ENCODE measurements around the gene B3GALT6.
"Not testable (repeated sequence)": the region's sequence is repeated elsewhere in the genome, so short reads cannot be mapped to it uniquely, and the experiment has no call there.

Gene B3GALT6

DNA sequence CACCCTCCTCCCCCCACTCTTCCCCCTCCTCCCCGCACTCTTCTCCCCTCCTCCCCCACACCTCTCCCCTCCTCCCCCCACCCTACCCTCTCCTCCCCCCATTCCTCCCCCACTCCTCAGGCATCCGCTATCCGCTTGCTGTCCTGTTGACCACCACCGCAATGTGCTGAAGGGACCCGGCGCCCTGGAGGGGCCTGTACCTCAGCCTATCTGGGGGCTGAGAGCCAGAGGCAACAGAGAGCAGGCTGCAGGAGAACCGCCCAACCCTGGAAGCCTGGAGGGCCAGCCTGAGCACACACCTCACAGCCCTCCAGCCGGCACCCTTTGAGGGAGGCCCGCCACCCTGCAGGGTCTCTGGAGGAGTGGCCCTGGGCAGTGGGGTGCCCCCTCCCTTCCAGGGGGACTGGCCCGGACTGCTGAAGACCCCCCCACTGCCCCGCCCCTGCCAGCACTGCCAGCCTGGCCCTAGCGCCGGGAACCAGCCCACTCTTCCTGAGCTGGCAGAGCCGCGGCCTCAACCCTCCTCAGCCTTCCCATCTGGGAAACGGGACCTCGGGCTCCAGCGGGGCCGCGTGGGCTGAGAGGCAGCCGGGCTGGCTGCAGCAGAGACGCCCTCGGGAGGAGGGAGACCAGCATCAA is 13.3 kb downstream of the B3GALT6 start:
- no peak for DNase-seq (ENCODE audit: low read depth)

DNA sequence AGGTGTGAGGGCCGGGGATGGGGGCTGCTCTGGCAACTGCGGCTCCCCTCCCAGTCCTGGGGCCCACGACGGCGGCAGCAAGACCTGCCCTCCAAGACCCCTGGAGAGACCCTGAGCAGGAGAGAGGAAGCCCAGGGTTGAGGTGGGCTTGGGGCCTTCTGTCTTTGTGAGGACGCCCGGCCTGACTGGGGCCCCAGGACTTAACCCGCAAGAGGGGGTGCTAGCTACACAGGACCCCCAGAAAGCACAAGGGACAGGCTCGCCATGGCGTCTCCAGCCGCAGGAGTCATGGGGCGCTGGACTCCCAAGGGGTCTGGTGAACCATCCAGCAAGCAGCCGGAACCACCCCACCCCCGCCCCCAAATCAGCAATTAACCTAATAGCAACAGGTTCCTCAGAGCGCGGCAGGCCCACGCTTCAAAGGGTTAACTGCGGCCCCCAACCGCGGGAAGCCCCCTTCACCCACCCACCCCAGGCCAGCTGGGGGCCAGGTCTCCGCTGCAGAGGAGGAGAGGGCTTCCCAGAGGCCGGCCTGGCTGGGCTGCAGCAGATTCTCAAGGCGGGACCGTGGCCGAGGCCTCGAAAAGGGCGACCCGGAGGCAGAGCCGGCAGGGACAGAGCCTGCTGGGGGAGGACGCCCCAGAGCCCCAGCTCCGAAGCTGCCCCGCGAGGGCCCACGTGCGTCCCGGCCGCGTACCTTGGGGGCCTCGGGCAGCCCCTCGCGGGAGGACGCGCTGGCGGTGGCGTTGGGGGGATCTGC is 14.0 kb downstream of the B3GALT6 start:
- no peak for DNase-seq (ENCODE audit: low read depth)

DNA sequence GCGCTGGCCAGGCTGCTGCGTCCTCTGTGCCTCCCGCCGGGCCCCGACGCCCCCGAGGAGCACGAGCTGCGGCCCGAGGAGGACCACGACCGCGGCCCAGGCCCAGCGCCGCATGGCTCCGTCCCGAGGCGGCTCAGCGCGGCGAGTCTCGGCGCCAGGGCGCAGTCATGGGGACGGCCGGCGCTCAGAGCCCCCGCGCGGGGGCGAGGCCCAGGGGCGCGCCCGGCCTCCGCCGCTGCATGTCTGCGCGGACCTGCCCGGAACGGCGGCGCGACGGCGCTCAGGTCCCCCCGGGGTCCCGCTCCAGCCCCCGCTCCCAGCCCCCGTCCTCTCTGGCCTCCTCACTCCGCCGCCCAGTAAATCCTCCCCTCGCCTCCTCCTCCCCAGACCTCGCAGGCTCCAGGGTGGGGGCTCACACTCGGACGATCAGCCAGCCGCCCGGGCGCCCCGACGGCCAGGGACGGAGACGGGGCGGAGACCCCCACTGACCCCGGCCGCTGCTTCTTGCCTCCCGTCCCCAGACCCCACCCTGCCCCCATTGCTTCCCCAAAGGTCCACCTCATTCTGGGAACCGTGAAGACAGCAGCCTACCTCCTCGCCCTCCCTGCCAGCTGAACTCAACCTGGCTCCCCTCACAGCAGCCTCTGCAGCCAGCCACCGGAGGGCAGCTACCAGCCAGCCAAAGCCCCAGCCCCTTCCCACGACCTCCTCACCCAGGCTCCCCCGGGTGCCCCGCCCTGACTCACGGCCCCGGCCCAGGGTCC is 14.7 kb downstream of the B3GALT6 start, which contains the start of gene C1QTNF12:
C1QTNF12 (minus strand) TSS at position 146 of the 764 bp plus-strand sequence; CDS start at position 114, 32 bp downstream.
- no peak for DNase-seq (ENCODE audit: low read depth)

DNA sequence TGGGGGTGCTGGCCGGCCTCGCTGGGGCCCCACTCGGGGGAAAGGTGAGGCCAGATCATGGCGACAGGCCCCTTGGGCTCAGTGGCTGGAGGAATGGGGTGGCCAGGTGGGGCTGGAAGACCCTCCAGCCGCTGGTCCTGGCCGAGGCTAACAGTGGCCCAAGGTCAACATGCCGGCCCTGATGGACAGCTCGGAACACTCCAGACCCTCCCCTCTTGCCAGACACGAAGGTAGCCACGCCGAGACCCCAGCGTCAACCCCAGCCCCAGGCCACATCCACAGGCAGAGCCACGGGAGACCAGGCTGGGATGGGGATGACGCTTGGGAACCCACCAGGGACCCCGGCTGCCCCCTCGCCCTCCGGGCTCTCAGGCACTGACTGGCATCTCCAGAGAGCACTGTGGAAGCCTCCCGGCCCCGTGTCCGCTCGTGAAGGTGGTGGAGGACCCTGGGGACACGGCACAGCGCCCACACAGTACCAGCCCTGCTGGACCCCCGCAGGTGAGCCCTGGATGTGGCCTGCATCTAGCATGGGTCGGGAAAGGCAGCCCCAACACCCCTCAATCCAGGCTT is 15.4 kb downstream of the B3GALT6 start:
- no peak for DNase-seq (ENCODE audit: low read depth)

DNA sequence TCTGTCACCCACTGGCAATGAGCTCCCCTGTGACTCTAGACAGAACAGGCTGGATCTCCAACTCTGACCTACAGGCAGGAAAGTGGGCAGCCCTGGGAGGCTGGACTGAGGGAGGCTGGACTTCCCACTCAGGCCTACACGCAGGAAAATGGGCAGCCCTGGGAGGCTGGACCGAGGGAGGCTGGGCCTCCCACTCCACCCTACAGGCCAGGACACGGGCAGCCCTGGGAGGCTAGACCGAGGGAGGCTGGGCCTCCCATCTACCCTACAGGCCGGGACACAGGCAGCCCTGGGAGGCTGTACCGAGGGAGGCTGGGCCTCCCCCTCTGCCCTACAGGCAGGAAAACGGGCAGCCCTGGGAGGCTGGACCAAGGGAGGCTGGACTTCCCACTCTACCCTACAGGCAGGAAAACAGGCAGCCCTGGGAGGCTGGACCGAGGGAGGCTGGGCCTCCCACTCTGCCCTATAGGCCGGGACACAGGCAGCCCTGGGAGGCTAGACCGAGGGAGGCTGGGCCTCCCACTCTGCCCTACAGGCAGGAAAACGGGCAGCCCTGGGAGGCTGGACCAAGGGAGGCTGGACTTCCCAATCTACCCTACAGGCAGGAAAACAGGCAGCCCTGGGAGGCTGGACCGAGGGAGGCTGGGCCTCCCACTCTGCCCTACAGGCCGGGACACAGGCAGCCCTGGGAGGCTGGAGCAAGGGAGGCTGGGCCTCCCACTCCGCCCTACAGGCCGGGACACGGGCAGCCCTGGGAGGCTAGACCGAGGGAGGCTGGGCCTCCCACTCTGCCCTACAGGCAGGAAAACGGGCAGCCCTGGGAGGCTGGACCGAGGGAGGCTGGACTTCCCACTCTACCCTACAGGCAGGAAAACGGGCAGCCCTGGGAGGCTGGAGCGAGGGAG is 16.2 kb downstream of the B3GALT6 start:
- DNase-seq (ENCODE audit: low read depth): not testable (repeated sequence)

DNA sequence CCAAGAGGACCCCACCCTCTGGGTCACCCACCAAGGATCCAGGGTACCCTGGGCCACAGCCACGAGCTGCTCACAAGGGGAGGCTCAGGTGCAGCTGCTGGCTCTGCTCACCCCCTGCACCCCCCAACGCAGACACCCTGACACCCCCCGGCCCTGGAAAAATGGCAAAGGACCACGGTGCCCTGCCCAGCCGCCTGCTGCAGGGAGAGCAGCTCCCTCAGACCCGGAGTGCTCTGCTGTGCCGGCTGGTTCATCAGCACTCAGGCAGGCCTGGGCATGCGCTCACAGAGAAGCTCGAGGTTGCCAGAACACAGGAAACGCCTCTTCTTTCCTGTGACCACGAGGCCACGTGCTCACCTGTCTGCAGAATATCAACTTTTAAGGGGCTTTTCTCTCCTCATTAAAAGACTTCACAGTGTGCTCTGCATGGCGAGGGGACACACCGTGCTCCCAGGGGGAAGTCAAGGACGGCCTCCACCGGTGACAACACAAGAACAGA is 18.8 kb downstream of the B3GALT6 start:
- DNase-seq (ENCODE audit: low read depth): peak; percentile 25

DNA sequence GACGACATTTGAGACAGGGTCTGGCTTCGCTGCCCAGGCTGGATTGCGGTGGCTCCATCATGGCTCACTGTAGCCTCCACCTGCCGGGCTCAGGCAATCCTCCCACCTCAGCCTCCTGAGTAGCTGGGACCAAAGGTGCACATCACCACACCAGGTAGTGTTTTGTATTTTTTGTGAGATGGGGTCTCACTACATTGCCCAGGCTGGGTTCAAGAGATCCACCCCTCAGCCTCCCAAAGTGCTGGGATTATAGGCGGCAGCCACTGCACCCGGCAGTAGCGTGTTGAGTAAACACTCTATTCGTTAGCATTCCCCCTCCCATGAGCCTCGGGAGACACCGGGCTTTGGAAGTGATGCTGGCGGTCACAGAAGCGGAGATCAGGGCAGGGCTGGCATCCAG is 21.3 kb downstream of the B3GALT6 start:
- DNase-seq (ENCODE audit: low read depth): no peak

DNA sequence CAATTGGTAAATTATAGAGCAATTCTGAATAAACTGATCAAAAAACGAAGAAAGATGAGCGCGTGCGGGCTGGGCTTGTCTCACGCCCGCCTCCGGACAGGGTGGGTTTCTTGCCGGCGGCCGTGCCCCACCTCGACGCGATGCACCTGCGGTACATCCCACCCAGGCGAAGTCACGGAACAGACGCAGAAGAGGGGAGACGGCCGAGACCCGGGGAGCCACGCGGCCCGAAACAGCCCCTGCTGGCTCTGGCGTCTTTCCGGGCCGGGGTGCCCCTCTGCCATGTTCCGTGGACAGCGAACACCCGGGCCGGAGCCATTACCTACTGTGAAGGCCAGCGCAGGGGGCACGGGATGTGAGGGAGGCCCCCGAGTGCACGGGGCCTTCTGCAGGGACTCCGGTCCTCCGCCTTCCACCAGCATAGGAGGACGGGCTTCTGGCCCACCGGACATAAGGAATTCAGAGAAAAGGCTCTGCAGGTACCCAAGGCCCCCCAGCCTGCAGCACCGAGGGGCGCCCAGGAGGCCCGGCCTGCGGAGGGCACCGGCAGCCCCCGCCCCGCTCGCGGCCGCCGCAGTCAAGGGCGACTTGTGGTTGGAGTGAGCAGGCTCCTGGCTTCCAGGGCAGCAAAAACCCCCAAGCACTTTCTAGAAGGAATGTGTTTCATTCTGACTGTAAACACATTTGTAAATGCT is 22.1 kb downstream of the B3GALT6 start:
- no peak for DNase-seq (ENCODE audit: low read depth)

DNA sequence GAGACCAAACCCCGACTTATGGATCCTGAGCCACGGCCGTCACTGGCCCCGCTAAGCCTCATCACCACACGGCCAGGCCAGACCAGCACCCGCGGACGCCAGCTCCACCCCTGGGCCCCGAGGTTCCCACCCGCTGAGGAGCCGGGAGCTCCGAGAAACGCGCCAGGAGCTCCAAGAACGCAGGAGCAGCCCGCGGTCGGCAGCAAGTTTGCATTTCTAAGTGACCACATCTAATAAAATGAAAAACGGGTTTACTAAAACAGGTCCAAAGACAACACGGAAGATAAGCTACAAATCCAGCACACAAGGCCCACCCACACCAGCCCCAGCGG is 22.6 kb downstream of the B3GALT6 start:
- no peak for DNase-seq (ENCODE audit: low read depth)

DNA sequence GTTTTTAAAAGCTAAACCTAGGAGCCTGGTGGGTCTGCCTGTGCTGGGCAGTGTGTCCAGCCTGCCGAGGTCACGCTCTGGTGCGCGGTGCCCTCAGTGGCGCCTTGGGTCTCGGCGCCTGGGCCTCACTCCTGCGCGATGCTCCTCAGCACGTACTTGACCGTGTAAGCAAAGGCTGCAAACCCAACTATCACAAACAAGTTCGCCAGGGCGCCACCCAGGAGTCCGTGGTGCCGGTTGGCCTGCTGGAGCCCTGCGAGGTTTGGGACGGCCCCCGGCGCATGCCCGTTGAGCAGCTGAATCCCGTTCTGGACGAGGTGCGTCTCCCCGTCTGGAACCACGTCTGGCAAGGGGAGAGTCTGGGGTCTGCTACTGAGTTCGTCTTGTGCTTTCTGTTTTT is 23.0 kb downstream of the B3GALT6 start:
- no peak for DNase-seq (ENCODE audit: low read depth)

DNA sequence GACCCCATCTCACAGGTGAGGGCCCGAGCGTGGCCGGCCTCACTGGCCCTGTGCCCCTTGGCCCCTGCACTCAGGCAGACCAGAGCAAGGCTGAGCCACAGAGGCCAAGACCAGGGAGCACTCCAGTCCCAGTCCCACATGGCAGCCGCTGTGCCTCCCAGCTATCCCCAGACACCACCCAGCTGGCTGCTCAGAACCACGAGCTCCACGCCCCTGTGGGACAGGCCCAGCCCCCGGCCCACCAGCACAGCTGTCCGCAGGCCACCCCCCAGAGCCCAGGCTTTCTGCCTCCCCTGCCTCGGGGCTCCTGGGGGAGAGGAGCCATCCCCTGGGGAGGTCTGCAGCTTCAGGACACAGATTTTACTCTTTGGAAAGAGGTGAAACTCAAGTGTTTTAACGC is 23.6 kb downstream of the B3GALT6 start:
- DNase-seq (ENCODE audit: low read depth): no peak

DNA sequence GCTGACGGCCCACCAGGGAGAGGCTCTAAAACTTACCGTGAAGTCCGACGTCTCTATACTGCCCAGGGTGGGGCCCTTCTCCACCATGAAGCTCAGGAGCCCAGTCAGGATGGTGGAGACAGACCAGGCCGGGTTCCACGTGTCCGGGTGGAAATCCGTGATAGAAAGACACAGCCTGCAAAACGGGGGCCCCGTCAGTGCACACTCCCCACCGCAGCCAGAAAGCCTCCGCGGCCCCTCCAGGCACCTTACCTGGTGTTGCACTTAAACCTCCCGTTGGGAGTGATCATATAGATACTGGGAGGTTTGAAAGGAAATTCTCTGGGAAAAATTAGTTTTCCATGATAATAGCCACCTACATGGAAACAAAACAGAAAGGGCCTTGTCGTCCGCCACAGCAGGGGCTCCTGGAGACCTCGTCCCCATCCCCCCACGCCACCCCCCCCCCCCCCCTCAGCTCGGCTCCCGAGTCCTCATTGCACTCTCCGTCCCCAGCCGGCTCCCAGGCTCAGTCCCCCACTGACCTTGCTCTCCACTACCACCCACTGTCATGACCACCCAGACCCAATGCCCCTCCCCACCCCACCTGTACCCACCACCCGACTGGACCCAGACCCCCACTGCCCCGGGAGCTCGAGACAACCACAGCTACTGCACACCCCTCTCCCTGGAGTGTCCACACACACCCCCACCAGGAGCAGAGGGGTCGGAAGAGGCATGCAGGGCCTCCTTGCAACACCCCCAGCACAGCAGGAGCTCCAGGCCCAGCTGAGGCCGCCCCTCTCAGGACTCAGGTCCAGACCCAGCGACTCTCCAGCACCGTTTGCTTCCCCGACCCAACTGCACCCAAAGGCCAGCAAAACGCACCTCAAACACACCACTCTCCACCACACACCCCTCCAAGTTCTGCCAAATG is 25.2 kb downstream of the B3GALT6 start:
- no peak for DNase-seq (ENCODE audit: low read depth)

DNA sequence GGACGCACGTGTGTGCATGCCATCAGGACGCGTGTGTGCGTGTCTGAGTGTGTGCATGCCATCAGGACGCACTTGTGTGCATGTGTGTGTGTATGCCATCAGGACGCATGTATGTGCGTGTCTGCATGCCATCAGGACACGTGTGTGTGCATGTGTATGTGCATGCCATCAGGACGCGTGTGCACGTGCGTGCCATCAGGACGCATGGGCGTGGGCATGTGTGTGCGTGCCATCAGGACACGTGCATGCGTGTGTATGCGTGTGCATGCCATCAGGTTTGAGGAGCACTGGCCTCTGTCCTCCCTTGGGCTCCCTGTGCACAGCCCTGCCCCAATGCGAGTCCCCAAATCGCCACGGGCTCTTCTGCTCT is 27.1 kb downstream of the B3GALT6 start:
- DNase-seq (ENCODE audit: low read depth): no peak

DNA sequence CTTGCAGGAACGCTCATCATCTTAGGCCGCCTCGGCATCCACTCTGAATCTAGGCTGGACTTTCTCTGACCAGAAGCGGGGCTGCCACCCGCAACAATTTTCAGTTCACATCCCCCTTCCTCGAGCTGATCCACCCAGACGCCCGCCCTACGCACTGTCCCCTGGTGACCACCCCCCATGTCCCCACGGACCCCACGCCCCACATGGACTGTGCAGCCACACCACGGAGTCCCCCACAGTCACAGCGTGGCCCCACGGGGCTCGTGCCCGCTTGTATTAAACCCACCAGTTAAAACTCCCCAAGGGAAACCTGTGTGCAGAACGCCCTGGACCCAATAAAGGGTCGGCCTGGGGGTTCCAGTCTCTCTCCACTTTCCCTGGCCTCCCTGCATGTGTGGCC is 27.5 kb downstream of the B3GALT6 start:
- no peak for DNase-seq (ENCODE audit: low read depth)

DNA sequence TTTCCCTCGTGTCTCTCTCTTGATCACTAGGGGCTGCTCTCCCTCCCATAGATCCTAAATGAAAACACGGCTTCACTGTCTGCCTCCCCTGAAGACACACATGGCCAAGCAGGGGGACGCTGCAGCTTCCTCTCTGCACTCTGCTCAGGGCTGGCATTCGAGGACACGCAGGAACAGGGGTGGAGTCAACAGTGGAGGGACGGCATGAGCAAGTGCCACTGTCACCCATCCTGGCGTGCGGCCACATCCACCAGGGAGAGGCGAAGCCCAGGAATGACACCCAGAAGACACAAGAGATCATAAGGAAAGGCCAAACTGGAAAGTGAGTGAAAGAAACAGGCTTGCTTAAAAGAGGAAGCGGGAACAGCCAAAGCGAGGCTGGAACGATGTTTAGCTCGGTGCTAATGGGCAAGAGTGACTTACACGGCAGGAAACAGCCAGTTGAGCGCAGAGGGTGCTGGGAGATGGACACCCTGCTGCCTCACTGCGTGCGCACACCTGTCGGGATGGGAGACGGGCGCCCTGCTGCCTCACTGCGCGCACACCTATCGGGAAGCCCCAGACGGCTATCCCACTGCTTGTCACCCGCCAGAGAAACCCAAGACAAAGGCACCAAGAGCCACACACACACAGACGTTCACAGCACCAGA is 28.0 kb downstream of the B3GALT6 start:
- no peak for DNase-seq (ENCODE audit: low read depth)

DNA sequence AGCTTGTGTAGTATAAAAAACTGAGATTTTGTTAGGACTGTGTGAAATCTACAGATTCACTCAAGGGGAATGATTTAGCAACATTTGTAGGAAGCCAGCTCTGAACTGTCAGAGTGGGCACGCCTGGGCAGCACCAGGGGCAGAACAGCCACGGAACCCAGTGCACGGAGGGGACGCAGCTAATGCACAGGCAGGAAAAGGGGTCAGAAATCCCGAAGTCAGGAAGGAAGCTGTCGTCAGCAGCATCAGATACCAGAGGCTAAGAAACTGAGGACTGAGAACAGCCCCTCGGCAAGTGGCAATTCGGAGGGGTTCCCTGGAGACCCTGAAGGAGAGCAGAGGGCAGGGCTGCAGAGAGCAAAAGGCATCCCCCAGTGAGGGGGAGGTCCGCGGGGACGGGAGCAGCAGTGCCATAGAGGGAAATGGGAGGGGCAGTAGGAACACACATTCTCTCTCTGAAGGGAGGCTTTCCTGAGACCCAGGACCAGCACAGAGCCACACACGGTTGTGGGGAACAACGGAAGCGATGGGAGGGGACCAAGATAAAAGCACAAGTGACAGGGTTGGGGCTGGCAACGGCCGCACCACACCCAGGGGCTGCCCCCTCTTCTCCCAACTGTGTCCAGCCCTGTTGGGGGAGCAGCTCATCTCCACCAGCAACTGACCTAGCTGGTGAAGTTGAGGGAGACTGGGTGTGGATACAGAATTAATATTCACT is 29.0 kb downstream of the B3GALT6 start:
- DNase-seq (ENCODE audit: low read depth): no peak

DNA sequence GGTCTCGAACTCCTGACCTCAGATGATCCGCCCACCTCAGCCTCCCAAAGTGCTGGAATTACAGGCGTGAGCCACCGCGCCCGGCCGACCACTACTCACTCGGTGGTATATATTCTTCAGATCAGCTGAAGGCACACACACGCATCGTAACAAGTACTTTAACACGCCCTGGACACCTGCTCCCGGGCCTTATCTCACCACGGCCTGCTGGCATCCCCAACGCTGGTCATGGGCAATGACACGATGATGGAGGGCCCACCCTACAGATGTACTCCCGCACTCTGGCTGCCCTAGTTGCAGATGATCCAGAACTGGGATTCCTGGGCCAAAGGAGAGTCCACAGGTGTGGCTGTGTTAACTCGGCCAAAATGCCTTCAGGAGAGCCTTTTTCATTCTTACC is 30.0 kb downstream of the B3GALT6 start:
- DNase-seq (ENCODE audit: low read depth): no peak

DNA sequence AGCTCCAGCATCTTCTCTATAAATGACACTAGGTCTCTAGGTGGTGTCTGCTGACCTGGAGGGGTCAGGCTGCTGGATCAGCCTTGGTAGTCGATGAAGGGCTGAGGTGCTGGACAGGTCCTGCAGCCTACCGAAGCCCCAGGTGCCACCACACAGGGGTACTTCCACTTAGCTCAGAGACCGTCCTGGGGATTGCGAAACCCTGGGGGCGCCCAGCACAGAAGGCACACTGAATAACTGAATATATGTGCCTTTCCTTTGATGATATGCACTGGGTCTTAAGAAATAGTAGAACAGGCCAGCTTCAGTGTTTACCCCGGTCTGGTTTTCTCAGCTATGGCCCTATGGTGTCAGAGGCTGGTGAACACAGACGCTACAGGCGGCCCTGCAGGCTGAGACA is 30.7 kb downstream of the B3GALT6 start:
- no peak for DNase-seq (ENCODE audit: low read depth)

DNA sequence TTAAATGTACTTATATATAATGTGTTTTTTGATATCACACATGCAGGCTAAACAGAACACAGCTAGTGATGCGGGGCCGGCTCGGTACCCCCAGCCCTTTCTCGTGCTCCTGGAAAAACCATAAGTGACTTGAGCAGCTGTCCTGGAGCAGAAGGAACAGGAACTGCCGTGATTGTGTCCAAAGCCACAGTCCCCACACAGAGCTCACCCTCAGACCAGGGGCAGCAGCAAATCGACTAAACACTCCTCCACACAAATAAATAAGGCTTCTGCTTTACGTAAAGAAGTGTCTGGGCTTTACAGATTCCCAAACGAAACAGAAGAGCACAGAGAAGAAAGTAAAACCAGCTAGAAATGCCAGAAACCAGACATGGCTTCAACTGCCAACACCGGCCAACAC is 32.0 kb downstream of the B3GALT6 start:
- no peak for DNase-seq (ENCODE audit: low read depth)

All from stimulated activated CD8-positive, alpha-beta memory T cell treated with anti-CD3 and anti-CD28 coated beads, Interleukin-7, amount 100 ng/mL, for 24 hours (primary cell).